ENCODE measurements around the gene EIF4E3.
A peak's percentile ranks its signal among the peaks of the same experiment; 100 is the strongest.

The EIF4E3 gene

GRCh38 chr3:71685686-71686085 lies 39.5 kb downstream of the EIF4E3 start:
- DNase-seq = no peak

GRCh38 chr3:71684757-71685386 lies 40.3 kb downstream of the EIF4E3 start:
- DNase-seq = no peak

GRCh38 chr3:71684046-71684756 lies 41.0 kb downstream of the EIF4E3 start:
- no peak for DNase-seq

GRCh38 chr3:71681224-71681668 lies 44.0 kb downstream of the EIF4E3 start:
- DNase-seq = peak in 1 of 2 experiments; percentile 4

- no peak for DNase-seq
Measured at GRCh38 chr3:71680603-71681002, 44.6 kb downstream of the EIF4E3 start.

- DNase-seq = no peak
Measured at GRCh38 chr3:71676931-71677330, 48.3 kb downstream of the EIF4E3 start.

GRCh38 chr3:71673486-71673885 lies 51.7 kb downstream of the EIF4E3 start:
- DNase-seq = no peak

- no peak for DNase-seq
Measured at GRCh38 chr3:71672807-71673206, 52.4 kb downstream of the EIF4E3 start.

GRCh38 chr3:71672340-71672739 lies 52.9 kb downstream of the EIF4E3 start:
- DNase-seq = no peak

GRCh38 chr3:71671216-71671845 lies 53.9 kb downstream of the EIF4E3 start:
- no peak for DNase-seq

GRCh38 chr3:71662568-71662967 lies 62.6 kb downstream of the EIF4E3 start:
- no peak for DNase-seq

GRCh38 chr3:71662056-71662455 lies 63.1 kb downstream of the EIF4E3 start:
- DNase-seq = no peak

- DNase-seq = no peak
Measured at GRCh38 chr3:71659864-71660591, 65.2 kb downstream of the EIF4E3 start.

- DNase-seq = no peak
Measured at GRCh38 chr3:71657831-71658530, 67.2 kb downstream of the EIF4E3 start.

GRCh38 chr3:71655061-71655460 lies 70.1 kb downstream of the EIF4E3 start:
- DNase-seq = no peak

GRCh38 chr3:71653414-71653807 lies 71.8 kb downstream of the EIF4E3 start:
- DNase-seq = no peak

- DNase-seq = peak in 1 of 2 experiments; percentile 11
Measured at GRCh38 chr3:71652781-71653413, 72.3 kb downstream of the EIF4E3 start.

GRCh38 chr3:71651625-71652024 lies 73.6 kb downstream of the EIF4E3 start:
- DNase-seq = no peak

GRCh38 chr3:71650372-71650771 lies 74.8 kb downstream of the EIF4E3 start:
- DNase-seq = no peak

GRCh38 chr3:71649757-71650156 lies 75.4 kb downstream of the EIF4E3 start:
- no peak for DNase-seq

- DNase-seq = no peak
Measured at GRCh38 chr3:71647751-71648150, 77.5 kb downstream of the EIF4E3 start.

- no peak for DNase-seq
Measured at GRCh38 chr3:71646971-71647370, 78.2 kb downstream of the EIF4E3 start.
